ENCODE results near the gene CFAP251. TPM values are rescaled to one million over a fixed set of nuclear protein-coding genes. Genes with fewer than 3 reads are reported as not detected.
A peak's percentile ranks its signal among the peaks of the same experiment; 100 is the strongest.

The CFAP251 gene
- total RNA-seq, 1 experiment from 2014 or later, result 3.2 TPM

DNA sequence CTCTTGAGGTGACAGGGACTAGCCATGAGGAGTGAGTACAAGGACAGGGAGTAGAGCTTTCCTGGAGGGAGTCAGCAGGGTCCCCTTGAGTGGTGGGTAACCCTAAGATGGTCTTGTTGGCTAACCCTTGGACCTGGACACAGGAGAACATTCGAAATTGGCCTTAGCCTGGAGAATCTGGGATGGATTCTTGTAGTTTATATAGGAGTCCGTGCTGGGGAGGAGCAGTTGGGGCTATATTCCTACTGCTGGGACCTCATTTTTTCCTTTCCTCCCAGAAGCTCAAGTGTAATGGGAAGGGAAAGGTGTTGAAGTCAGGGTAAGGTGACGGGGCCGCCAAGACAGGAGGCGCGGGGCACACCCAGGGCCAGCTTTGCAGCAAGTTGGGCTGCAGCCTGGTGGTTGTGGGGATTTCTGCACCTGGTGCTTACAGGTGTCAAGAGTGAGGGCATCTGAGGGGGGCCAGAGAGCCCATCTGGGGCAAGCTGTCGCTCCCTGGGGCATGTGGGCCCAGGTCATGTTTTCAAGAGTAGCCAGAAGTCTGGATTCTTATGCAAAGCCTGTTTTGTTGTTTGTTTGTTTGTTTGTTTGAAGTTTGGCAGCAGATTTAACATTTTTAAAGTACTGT is 108.4 kb downstream of the CFAP251 start:
- DNase-seq (no peak), ATAC-seq (no peak)
- no peak overlapping the region for H3K4me2 ChIP-seq (ENCODE audit: low read length)
- POLR2A ChIA-PET (ENCODE audit: unreplicated experiment), result no interaction called here
- no peaks in the 10 kb centered on the region for H3F3A ChIP-seq (ENCODE audit: low read length, unreplicated experiment)
- H4K20me1 ChIP-seq (ENCODE audit: low read length), result peaks cover 23% of the 10 kb centered on the region; the same call in 1 of the 2 replicates
- no peak overlapping the region for H3K4me3 ChIP-seq (ENCODE audit: low read length)
- no peaks in the 10 kb centered on the region for H3K36me3 ChIP-seq (ENCODE audit: low read depth, low read length)
- no peaks in the 10 kb centered on the region for H3K9me2 ChIP-seq (replicated peaks; ENCODE audit: low read length)
- H3K9ac ChIP-seq (ENCODE audit: low read length), result no peak overlapping the region
- H3K27ac ChIP-seq (ENCODE audit: low read length), result no peak overlapping the region
- H3K9me3 ChIP-seq (ENCODE audit: low read length), result no peaks in the 10 kb centered on the region
- H3K79me2 ChIP-seq (ENCODE audit: low read length), result peaks cover 92% of the 10 kb centered on the region
- H3K27me3 ChIP-seq (ENCODE audit: low read length), result no peaks in the 10 kb centered on the region
- TF ChIP-seq, protein P1, sequence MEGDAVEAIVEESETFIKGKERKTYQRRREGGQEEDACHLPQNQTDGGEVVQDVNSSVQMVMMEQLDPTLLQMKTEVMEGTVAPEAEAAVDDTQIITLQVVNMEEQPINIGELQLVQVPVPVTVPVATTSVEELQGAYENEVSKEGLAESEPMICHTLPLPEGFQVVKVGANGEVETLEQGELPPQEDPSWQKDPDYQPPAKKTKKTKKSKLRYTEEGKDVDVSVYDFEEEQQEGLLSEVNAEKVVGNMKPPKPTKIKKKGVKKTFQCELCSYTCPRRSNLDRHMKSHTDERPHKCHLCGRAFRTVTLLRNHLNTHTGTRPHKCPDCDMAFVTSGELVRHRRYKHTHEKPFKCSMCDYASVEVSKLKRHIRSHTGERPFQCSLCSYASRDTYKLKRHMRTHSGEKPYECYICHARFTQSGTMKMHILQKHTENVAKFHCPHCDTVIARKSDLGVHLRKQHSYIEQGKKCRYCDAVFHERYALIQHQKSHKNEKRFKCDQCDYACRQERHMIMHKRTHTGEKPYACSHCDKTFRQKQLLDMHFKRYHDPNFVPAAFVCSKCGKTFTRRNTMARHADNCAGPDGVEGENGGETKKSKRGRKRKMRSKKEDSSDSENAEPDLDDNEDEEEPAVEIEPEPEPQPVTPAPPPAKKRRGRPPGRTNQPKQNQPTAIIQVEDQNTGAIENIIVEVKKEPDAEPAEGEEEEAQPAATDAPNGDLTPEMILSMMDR (conservative IDR thresholded peaks at IDR 0.05; ENCODE audit: low read depth, low read length), result 0 out of 2 replicates have a peak, but pooled peaks have one; percentile 12
- TF ChIP-seq EZH2 (IDR thresholded peaks at IDR 0.05; ENCODE audit: low read length, unreplicated experiment) (no peak), EZH2phosphoT487 (IDR thresholded peaks at IDR 0.05; ENCODE audit: borderline replicate concordance, low read length) (no peak)
- H3K4me1 ChIP-seq (ENCODE audit: insufficient read depth, low read length), result peaks cover 12% of the 10 kb centered on the region
- intact Hi-C loops (cut with micrococcal nuclease), result loop anchor here (10.0 kb wide), 1 partner anchor 232 kb away; the partner anchor contains the start of gene RHOF
- no peak overlapping the region for H2AFZ ChIP-seq (ENCODE audit: low read length)
- CTCF ChIA-PET, result no interaction called here
- BruUV-seq (replicated peaks), result no TSS peak

DNA sequence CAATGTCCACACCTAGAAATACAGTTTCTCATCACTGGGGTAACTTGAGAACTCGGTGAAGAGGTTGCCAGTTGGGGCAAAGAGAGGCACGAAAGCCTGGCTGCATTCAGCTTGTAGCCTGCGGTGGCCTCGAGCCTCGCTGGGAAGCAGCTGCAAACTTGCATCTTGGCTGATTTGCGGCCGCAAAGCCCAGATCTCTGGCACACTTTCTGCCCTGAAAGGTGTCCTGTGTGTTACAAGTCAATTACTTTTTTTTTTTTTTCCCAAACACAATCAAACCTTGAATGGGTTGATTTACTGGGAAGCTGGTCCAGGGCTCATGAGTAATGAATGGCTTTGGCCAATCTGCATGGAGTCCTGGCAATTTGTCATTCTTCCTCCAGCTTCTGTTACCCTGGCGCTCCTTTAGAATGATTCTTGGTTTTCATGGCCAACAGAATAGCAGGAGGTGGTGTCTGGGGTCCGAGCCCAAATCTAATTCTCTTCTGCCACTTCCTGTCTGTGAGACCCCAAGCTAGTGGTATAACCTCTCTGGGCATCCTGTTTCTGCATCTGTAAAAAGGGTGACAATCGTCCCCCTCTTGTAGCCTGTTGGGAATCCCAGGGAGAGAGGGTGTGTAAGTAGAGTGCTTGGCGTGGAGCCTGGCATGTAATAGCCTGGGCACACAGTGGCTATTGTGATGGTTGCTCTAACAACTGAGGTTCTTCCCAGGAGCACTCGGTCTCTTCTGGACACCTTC is 109.9 kb downstream of the CFAP251 start:
- BruUV-seq (replicated peaks), result no TSS peak
- Histone ChIP-seq H3K4me1 (ENCODE audit: insufficient read depth, low read length) (peaks cover 12% of the 10 kb centered on the region), H3F3A (ENCODE audit: low read length, unreplicated experiment) (no peaks in the 10 kb centered on the region), H3K4me3 (ENCODE audit: low read length) (no peak overlapping the region), H3K36me3 (ENCODE audit: low read depth, low read length) (peaks cover 4% of the 10 kb centered on the region; the same call in 1 of the 2 replicates), H2AFZ (ENCODE audit: low read length) (no peak overlapping the region), H3K79me2 (ENCODE audit: low read length) (peaks cover 96% of the 10 kb centered on the region), H3K9me3 (ENCODE audit: low read length) (no peaks in the 10 kb centered on the region), H3K9me2 (replicated peaks; ENCODE audit: low read length) (no peaks in the 10 kb centered on the region), H3K4me2 (ENCODE audit: low read length) (no peak overlapping the region), H3K27me3 (ENCODE audit: low read length) (no peaks in the 10 kb centered on the region), H4K20me1 (ENCODE audit: low read length) (peaks cover 23% of the 10 kb centered on the region; the same call in 1 of the 2 replicates), H3K9ac (ENCODE audit: low read length) (no peak overlapping the region), H3K27ac (ENCODE audit: low read length) (no peak overlapping the region)
- ChIA-PET CTCF (interaction anchor here (0.6 kb wide), 1 partner anchor 71 kb away, joined by 3 read pairs; no protein-coding TSS in a partner anchor), POLR2A (ENCODE audit: unreplicated experiment) (no interaction called here)
- TF ChIP-seq EZH2phosphoT487 (IDR thresholded peaks at IDR 0.05; ENCODE audit: borderline replicate concordance, low read length) (no peak), EZH2 (IDR thresholded peaks at IDR 0.05; ENCODE audit: low read length, unreplicated experiment) (no peak)
- TF ChIP-seq, protein P1 (conservative IDR thresholded peaks at IDR 0.05; ENCODE audit: low read depth, low read length), result no peak
- ATAC-seq, result no peak
- intact Hi-C loops (cut with micrococcal nuclease), result loop anchor here (10.0 kb wide), 1 partner anchor 234 kb away; the partner anchor contains the start of gene RHOF
- no peak for DNase-seq
